NCI-H748 treated with DMSO at 0.1 percent for 48 hours (cell line): ENCODE results near the gene RIC8B.

Source experiments
- DNase-seq: peaks from one replicate; lab custom pipeline; 2025; lab: John Stamatoyannopoulos, UW

Gene RIC8B

DNA sequence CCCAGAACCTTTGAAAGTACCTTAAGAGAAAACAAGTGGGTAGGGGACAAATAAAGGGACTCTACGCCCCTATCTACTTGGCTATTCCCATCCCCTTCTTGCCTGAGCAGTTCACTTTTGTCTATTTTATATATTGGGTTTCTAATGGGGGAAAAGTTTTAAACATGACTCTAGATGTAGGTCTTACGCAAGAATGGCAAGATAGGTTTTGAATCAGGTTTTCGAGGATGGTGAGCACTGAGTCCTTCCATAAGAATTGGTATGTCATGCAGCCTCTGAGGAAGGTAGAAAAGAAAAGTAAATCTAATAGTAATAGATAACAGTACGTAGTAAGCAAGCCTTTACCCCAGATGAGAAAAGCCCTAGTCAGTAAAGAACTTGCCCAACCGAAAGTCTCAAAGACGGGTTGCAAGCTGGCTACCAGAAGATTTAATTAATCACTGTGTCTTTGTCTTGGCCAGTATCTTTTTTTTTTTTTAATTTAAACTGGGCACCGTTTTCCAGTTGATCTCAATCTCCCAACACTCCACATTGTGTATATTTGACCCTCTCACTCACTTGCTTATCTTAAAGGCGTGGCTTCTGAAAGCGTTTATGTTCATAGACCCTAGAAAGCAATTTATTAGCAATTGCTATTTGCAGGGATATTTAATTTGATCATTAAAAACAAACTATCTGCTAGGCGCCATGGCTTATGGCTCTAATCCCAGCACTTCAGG is 94.7 kb downstream of the RIC8B start:
- no peak for DNase-seq

DNA sequence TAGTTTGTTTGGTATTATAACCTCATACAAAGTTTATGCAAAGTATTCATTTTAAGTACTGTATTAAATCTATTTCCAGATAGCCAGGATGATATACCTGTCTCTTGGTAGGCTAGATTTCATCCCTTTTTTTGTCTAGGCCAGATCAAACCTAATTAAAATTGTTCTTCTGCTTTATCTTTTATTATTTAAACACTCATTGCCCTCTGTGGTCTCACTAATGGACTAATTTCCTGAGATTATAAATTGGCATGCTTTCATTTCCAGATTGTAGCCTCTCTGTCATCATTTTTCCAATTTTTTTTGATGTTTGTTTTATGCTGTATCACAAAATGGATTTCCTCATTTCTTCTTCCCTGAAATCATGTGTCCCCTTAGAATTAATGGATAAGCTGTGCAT is 95.6 kb downstream of the RIC8B start:
- DNase-seq: no peak

- no peak for DNase-seq
Observed at GRCh38 chr12:106871477-106871876, 97.0 kb downstream of the RIC8B start.

GRCh38 chr12:106873983-106874382 is 99.5 kb downstream of the RIC8B start:
- no peak for DNase-seq

DNA sequence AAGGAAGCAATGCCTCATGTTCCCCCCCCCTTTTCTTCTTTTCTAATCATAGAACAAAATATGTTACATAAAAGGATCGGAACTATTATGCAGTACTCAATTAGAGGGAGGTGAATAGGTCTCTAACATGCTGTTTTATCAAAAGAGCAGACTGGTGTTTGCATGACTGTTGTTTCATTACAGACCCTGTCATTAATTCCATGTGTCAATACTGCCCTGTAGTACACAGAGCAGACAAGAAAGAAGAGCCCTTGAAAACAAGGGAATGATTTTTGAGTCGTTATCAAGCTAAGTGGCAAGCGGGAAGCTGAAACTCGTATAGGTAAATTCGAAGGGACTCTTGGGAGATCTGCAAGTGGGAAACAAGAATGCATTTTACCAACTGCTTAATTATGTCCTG is 104.3 kb downstream of the RIC8B start:
- peak; percentile 96 for DNase-seq

GRCh38 chr12:106879612-106880011 is 105.1 kb downstream of the RIC8B start:
- DNase-seq: no peak

DNA sequence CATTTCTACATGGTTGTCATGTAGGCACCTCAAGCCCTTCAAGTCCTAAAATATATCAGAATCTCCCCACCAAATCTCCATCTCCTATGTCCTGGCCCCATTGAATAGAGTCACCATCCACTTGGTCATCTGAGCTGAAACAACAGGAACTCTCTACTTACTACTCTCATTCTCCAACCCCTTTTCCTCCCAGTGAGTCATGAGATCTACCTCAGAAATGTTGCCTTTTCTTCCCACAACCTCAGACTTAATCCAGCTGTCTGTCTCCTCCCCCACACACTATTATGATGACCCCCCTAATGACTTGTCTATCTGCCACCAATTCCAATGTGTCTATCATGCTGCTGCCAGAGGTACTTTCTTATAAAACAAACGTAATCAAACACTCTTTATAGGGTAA is 108.9 kb downstream of the RIC8B start:
- DNase-seq: no peak

DNA sequence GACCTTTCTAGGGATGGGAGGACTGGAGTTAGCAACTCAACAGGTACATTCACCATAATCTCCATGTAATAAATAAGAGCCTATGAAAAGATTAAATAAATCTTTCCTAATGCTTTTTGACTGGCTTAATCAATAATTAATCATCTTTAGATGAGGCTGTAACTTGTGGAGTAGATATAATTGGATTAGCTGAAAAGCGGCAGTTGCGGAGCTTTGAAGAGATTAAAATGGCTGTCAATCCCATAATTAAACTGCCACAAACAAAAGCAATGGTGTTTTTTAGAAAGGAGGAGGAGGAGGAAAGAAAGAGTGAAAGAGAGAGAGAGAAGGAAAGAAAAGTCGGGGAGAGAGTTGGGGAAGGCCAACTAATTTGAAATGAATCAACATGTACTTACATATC is 110.5 kb downstream of the RIC8B start:
- DNase-seq: no peak

- DNase-seq: no peak
Observed at GRCh38 chr12:106885541-106886249, 111.2 kb downstream of the RIC8B start.

DNA sequence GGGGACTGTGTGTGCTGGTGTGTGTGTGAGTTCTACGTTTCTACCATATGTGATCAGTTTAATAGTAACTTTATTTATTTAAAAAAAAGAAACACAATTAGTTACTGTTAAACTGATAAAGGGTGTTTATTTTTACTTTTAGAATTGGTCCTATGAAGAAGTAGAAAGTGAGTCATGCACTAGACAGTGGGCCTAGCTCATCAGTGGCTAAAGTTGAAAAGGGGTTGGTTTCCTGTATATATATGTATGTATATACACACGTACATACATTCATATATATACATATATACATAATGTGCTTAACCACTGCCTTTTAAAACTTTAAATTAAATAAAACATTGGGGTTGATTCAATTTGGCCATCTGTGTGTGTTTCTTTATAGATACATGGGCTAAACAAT is 112.5 kb downstream of the RIC8B start:
- DNase-seq: no peak

DNA sequence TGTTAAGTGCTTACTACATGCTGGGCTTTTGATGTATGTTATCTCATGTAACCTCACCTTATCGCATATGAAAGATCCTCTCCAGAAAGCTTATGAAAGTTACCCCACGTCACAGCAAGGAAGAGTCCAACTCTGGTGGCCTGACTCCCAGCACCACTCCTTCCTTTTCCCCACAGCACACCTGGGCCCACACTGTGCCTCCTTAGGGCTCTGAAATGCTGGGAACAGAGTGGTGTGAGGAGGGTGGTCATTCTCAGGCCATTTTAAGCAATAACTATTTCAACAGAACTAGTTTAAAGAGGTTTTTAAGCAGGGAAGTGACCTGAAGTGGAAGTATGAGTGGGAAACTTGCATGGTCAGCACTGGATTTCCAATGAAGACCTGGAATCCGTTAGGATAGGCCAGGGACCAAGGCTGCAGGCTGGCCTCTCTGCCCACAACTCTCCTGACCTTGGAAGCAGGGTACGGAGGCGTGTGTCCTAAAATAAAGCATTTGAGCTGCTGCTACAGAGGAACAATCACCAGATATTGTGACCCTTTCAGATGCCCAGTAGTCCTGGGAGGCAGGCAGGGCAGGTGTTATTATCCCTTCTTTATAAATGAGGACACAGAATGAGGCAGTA is 114.0 kb downstream of the RIC8B start:
- DNase-seq: no peak

GRCh38 chr12:106889326-106889725 is 114.8 kb downstream of the RIC8B start:
- DNase-seq: no peak

DNA sequence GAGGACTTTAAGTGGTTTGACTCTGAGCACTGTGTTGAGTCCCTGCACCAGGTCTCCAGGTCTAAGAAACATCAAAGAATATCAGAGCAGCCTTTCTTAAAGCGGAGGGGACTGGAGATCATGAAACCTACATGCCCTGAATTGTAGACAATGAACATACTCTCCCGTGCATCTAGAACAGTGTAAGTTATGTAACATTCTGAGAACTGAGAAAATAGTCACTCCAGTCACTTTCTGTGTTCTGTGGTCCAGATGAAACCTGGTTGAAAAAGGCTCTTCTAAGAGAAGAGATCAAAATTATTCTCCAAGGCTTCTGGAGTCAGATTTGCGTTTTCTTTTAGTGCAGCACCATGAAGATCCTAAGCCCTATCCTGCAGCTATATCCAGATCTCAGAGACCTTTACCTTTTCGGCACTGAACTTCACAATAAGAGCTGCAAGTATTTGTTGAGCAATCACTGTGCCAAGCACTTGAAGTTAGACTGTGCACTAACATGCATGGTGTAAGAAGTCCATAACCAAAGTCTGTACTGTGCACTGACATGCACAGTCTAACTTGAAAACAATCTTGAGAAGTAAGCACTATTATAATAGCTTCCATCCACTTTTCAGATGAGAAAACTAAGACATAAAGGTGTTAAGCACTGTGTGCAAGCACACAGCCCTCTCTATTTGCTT is 115.6 kb downstream of the RIC8B start:
- DNase-seq: no peak

DNA sequence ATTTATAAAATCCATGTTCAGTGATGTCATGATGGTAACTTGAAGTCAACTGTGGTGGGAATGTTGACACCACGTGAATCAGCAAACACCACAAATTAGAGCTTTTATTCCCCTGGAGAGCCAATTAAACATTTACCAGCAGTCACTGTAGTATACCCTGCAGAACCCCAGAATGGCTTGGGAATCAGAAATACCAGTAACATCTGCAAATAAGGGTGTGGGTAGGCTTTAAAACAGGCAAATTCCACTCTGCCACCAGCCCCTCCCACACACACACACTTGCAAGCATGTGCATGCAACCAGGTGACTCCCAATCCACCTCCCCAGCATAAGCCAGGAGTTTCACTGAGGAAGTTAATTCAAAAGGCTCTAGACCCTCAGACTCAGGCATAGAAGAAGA is 117.6 kb downstream of the RIC8B start:
- DNase-seq: peak; percentile 90

- DNase-seq: no peak
Observed at GRCh38 chr12:106893451-106893850, 119.0 kb downstream of the RIC8B start.

DNA sequence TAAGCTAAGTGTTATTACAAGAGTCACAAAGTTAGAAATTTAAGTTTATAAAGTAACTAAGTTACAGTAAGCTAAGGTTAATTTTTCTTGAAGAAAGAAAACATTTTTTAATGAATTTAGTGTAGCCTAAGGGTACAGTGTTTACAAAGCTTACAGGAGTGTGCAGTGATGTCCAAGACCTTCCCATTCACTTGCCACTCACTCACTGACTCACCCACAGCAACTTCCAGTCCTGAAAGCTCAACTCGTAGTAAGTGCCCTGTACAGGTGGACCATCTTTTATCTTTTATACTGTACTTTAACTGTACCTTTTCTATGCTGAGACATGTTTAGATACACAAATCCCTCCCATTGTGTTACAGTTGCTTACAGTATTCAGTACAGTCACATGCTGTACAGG is 120.3 kb downstream of the RIC8B start:
- no peak for DNase-seq

GRCh38 chr12:106896603-106897002 is 122.1 kb downstream of the RIC8B start:
- DNase-seq: no peak

DNA sequence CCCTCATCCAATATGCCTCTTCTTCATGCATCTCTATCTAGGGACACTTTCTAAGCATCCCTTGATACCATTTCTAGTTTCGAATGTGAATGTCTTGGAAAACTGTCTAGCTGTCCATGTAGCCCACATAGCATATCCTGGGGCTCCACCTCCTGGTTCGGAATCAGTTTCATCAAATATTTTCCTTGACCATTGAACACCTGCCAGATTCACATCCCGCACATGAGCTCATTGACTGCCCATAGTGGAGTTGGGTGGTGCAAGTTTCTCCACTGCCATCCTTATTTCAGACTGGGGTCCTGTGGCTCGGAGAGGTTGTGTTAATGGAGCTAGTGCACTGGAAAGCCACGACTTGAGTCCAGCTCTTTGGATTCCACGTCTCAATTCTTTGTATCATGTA is 122.6 kb downstream of the RIC8B start:
- peak; percentile 19 for DNase-seq

DNA sequence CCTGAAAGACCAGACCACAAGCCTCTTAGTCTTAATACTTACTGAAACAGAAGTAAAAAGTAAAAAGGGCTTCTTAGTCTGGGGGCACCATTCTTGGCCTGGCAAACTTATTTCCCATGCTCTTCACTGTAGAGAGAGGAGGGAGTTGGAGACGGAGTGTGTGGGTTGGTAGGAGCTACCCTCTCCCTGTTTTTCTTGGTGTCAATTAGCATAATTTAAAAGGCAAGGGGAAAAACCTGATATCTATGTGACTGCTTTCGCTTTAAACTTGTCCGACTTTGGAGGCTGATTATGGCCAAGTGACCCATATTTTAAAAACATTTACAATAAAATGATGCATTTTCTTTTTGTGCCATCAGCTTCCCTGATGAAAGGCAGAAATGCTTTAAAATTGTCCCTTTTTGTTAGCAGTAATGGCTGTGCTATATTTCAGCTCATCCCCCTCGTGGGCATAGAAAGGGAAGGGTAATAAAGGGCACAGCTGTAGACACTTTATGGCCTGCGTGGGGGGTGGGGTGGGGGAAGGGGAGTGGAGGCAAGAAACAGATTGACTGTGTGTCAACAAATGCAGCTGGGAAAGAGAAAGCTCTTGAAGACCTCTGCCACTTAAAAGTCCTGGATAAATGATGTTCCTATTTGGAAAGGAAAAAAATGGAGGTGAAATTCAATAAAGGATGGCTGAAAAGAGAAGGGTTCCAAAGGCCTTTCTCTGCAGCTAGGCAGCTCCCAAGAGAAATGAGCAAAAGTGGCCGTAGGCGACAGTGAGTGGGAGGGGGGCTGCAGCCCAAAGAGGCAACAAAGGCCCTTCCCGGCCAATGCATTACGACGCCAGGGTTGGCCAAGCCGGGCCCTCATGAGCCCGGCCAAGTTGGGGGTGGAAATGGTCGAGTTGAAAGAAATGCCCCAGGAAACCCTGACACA is 123.8 kb downstream of the RIC8B start:
- DNase-seq: peak; percentile 87

DNA sequence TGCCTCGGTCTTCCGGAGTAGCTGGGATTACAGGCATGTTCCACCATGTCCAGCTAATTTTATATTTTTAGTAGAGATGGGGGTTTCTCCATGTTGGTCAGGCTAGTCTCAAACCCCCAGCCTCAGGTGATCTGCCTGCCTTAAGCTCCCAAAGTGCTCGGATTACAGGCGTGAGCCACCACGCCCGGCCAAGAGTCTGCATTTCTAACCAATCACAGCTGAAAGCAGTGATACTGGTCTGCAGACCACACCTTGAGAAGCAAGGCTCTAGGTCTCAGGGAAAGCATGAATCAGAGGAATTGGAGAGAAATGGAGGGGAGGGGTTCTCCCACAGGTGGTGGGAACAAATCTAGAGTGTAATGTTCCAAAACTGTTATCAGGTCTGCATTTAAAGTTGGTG is 126.1 kb downstream of the RIC8B start:
- no peak for DNase-seq

DNA sequence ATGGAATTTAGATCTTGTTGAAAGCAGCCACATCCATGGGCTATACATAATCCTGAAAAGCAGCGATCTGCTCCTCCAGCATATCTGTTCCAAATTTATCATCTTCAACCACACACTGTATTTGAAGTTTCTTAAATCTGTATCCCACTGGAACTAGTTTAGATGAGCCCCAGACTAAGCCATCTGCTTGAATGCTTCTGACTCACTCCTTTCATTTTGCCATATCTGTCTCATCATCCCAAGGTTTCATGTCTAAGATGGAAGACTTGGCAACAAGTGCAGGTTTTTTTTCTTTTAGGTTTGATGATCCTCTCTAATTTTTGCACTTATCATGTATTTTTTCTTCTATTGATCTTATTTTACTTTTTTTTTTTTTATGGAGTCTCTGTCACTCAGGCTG is 126.8 kb downstream of the RIC8B start:
- DNase-seq: no peak

DNA sequence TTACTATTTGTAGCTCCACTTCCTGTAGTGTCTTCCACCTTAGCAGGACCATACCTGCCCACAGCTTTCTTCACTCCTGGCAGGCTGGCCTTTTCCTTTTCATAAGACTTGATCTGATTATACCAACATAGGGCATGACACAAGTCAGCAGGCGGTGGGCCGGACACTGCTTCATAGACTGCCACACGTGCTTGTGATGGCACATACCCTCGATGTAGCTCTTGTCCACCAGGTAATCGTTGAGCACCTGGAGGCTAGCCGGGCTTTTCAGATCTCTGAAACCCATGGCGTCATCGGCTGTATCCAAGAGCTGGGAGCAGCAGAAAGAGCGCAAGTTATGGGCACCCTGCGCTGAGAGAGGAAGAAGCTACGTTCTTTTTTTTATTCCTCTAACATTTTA is 127.6 kb downstream of the RIC8B start:
- DNase-seq: no peak
